Vagina (tissue), 2 donors: ENCODE results near the gene IMPACT. TPM values are rescaled to one million over a fixed set of nuclear protein-coding genes. Genes with fewer than 3 reads are reported as not detected.

Source experiments
- DNase-seq, 2 donors: peaks; one replicate each; pipeline ENCODE4 v3.0.0-alpha.2; 2017; ENCODE audit errors: extremely low spot score in 2 of 2
- H3K27ac ChIP-seq: fragments of 200-600 bp; sonication (generic); one replicate; pipeline ENCODE4 v1.5.1; 2019
- H3K27me3 ChIP-seq: fragments of 200-600 bp; sonication (generic); one replicate; pipeline ENCODE4 v1.5.1; 2019
- H3K36me3 ChIP-seq, 2 donors: fragments of 200-600 bp; sonication (generic); one replicate each; pipeline ENCODE4 v1.5.1; 2017 to 2019
- H3K4me1 ChIP-seq: fragments of 200-600 bp; sonication (generic); one replicate; pipeline ENCODE4 v1.5.1; 2019
- H3K4me3 ChIP-seq, 2 donors: fragments of 200-600 bp; sonication (generic); 1 replicate in 1 of 2; 2 replicates in 1 of 2; pipeline ENCODE4 v1.5.1; 2016 to 2019
- H3K9me3 ChIP-seq: fragments of 200-600 bp; sonication (generic); one replicate; pipeline ENCODE4 v1.5.1; 2019
- CTCF ChIP-seq, 3 experiments: fragments of 450-650 bp in 2 of 3; fragments of 200-600 bp in 1 of 3; sonication (generic) in 1 of 3; IDR thresholded peaks; one replicate each; pipeline ENCODE4 v1.5.1; 2017 to 2019; ENCODE audit warnings: antibody characterized with exemption in 3 of 3, mild to moderate bottlenecking in 2 of 3, moderate library complexity in 2 of 3
- POLR2A ChIP-seq, 2 donors: fragments of 450-650 bp; IDR thresholded peaks; one replicate each; pipeline ENCODE4 v1.6.1; 2017; ENCODE audit warnings: antibody characterized with exemption in 2 of 2, mild to moderate bottlenecking in 2 of 2, moderate library complexity in 2 of 2
- POLR2AphosphoS5 ChIP-seq, 2 donors: sonication (generic); formaldehyde crosslinking; IDR thresholded peaks; one replicate each; pipeline ENCODE4 v1.9.0; 2017; ENCODE audit warnings: antibody characterized with exemption in 2 of 2, mild to moderate bottlenecking in 2 of 2, low read depth in 1 of 2; ENCODE audit not compliant: insufficient read depth in 1 of 2
- intact Hi-C: fragments of 100-400 bp; cut with DNase I; formaldehyde crosslinking; loops from one replicate; pipeline ENCODE4 v1.15.1; 2023
- total RNA-seq: library from RNA; depleted of rRNA; stranded (reverse); fragments of >200 nt; gene quantifications from one replicate; pipeline ENCODE4 v1.2.3, GENCODE V29; 2016

Gene IMPACT
- total RNA-seq, 1 donor from 2014 or later: 10.3 TPM

- no peak for DNase-seq
- Histone ChIP-seq H3K4me1 (no peaks in the 10 kb centered on the region), H3K27ac (no peak overlapping the region), H3K4me3 (no peak overlapping the region), H3K27me3 (no peaks in the 10 kb centered on the region), H3K9me3 (no peaks in the 10 kb centered on the region), H3K36me3 (no peaks in the 10 kb centered on the region)
- TF ChIP-seq POLR2A (IDR thresholded peaks at IDR 0.05): no peak
- no peak for TF ChIP-seq POLR2AphosphoS5 (IDR thresholded peaks at IDR 0.05; ENCODE audit: insufficient read depth in 1 of 2, low read depth in 1 of 2)
- TF ChIP-seq CTCF (IDR thresholded peaks at IDR 0.05): no peak
- intact Hi-C loops: no loop called here
Measured at GRCh38 chr18:24491927-24492834, 65.7 kb downstream of the IMPACT start.

GRCh38 chr18:24494586-24494985, 68.1 kb downstream of the IMPACT start:
- H3K27me3 ChIP-seq: no peaks in the 10 kb centered on the region
- intact Hi-C loops: no loop called here
- H3K4me3 ChIP-seq: no peak overlapping the region
- H3K27ac ChIP-seq: no peak overlapping the region
- no peak for TF ChIP-seq POLR2AphosphoS5 (IDR thresholded peaks at IDR 0.05; ENCODE audit: insufficient read depth in 1 of 2, low read depth in 1 of 2)
- TF ChIP-seq CTCF (IDR thresholded peaks at IDR 0.05): no peak
- no peak for TF ChIP-seq POLR2A (IDR thresholded peaks at IDR 0.05)
- DNase-seq: no peak
- H3K4me1 ChIP-seq: no peaks in the 10 kb centered on the region
- no peaks in the 10 kb centered on the region for H3K36me3 ChIP-seq
- H3K9me3 ChIP-seq: no peaks in the 10 kb centered on the region

GRCh38 chr18:24497031-24497754, 70.7 kb downstream of the IMPACT start:
- H3K27ac ChIP-seq: no peak overlapping the region
- no peak for DNase-seq
- H3K4me1 ChIP-seq: no peaks in the 10 kb centered on the region
- H3K36me3 ChIP-seq: no peaks in the 10 kb centered on the region
- H3K27me3 ChIP-seq: no peaks in the 10 kb centered on the region
- TF ChIP-seq POLR2A (IDR thresholded peaks at IDR 0.05): no peak
- TF ChIP-seq POLR2AphosphoS5 (IDR thresholded peaks at IDR 0.05; ENCODE audit: insufficient read depth in 1 of 2, low read depth in 1 of 2): no peak
- intact Hi-C loops: no loop called here
- H3K4me3 ChIP-seq: no peak overlapping the region
- H3K9me3 ChIP-seq: no peaks in the 10 kb centered on the region

- Histone ChIP-seq H3K36me3 (no peaks in the 10 kb centered on the region), H3K27me3 (no peaks in the 10 kb centered on the region), H3K9me3 (no peaks in the 10 kb centered on the region), H3K4me3 (no peak overlapping the region), H3K27ac (no peak overlapping the region), H3K4me1 (no peaks in the 10 kb centered on the region)
- no peak for DNase-seq
- TF ChIP-seq POLR2A (IDR thresholded peaks at IDR 0.05) (no peak), POLR2AphosphoS5 (IDR thresholded peaks at IDR 0.05; ENCODE audit: insufficient read depth in 1 of 2, low read depth in 1 of 2) (no peak), CTCF (IDR thresholded peaks at IDR 0.05) (no peak)
- intact Hi-C loops: no loop called here
Measured at GRCh38 chr18:24499814-24500213, 73.3 kb downstream of the IMPACT start.

- DNase-seq: no peak
- no peaks in the 10 kb centered on the region for H3K9me3 ChIP-seq
- no peak for TF ChIP-seq POLR2A (IDR thresholded peaks at IDR 0.05)
- no peak for TF ChIP-seq CTCF (IDR thresholded peaks at IDR 0.05)
- TF ChIP-seq POLR2AphosphoS5 (IDR thresholded peaks at IDR 0.05; ENCODE audit: insufficient read depth in 1 of 2, low read depth in 1 of 2): no peak
- H3K4me1 ChIP-seq: no peaks in the 10 kb centered on the region
- no peaks in the 10 kb centered on the region for H3K27me3 ChIP-seq
- H3K36me3 ChIP-seq: no peaks in the 10 kb centered on the region
- H3K4me3 ChIP-seq: no peak overlapping the region
- H3K27ac ChIP-seq: no peak overlapping the region
- intact Hi-C loops: no loop called here
Measured at GRCh38 chr18:24500217-24500616, 73.7 kb downstream of the IMPACT start.
